DND-41 (cell line): ENCODE results near the gene A2M.

Experiments
- EZH2 ChIP-seq: IDR thresholded peaks from 3 replicates; pipeline ENCODE4 v1.6.1; 2012; ENCODE audit warnings: borderline replicate concordance, low read depth, mild to moderate bottlenecking, moderate library complexity, low read length, inconsistent platforms; ENCODE audit not compliant: severe bottlenecking
- TF ChIP-seq, protein P1 (sequence below): IDR thresholded peaks from 2 replicates; pipeline ENCODE4 v1.5.1; 2012; ENCODE audit warnings: borderline replicate concordance, low read length, moderate library complexity, mild to moderate bottlenecking; ENCODE audit not compliant: poor library complexity, severe bottlenecking; ENCODE audit errors: extremely low read depth

DNA sequence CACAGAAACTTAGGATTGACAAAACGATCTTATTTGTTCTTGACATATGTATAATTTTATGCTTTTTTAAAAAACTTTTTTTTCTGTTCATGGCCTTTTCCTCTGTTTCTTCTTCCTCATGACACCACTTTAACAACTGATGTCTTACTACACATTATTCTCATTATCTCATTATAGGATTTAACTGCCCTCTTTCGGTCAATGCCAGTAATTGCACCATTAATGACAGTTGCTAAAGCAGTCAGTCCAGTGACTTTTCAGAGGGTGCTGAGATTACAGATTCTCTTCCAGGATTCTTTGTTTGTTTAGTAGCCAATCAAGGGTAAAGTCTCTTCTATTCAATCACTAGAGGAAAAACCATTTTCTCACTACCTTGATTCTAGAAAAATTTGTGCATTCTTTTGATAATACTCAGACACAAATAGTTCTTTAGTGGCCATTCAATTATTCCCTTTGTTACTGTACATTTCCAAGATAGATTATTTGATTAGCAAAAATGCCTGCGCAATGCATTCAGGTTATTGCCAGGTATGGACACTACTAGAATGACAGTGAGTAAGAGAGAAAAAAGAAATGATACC lies 76.2 kb downstream of the A2M start:
- TF ChIP-seq, protein P1, sequence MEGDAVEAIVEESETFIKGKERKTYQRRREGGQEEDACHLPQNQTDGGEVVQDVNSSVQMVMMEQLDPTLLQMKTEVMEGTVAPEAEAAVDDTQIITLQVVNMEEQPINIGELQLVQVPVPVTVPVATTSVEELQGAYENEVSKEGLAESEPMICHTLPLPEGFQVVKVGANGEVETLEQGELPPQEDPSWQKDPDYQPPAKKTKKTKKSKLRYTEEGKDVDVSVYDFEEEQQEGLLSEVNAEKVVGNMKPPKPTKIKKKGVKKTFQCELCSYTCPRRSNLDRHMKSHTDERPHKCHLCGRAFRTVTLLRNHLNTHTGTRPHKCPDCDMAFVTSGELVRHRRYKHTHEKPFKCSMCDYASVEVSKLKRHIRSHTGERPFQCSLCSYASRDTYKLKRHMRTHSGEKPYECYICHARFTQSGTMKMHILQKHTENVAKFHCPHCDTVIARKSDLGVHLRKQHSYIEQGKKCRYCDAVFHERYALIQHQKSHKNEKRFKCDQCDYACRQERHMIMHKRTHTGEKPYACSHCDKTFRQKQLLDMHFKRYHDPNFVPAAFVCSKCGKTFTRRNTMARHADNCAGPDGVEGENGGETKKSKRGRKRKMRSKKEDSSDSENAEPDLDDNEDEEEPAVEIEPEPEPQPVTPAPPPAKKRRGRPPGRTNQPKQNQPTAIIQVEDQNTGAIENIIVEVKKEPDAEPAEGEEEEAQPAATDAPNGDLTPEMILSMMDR = peak; percentile 84
- no peak for TF ChIP-seq EZH2
